HFF-Myc (cell line): ENCODE data around the gene C2CD2L.
A peak's percentile ranks its signal among the peaks of the same experiment; 100 is the strongest.

Experiments used
- DNase-seq: peaks from one replicate; pipeline ENCODE4 v3.0.0-alpha.2; 2011; ENCODE audit warnings: low read depth; ENCODE audit errors: extremely low read depth
- H3K4me3 ChIP-seq: replicated peaks from 2 replicates; pipeline ENCODE4 v1.5.1; 2011; ENCODE audit warnings: low read depth, mild to moderate bottlenecking, control low read depth, low read length
- CTCF ChIP-seq: IDR thresholded peaks from 2 replicates; pipeline ENCODE4 v1.5.1; 2012; ENCODE audit warnings: mild to moderate bottlenecking, low read depth, low read length, control low read depth; ENCODE audit errors: missing control alignments

The C2CD2L gene

GRCh38 chr11:119087747-119088241 is 19.4 kb upstream of the C2CD2L start:
- no peak for DNase-seq
- no peak overlapping the region for H3K4me3 ChIP-seq
- no peak for TF ChIP-seq CTCF

- H3K4me3 ChIP-seq: no peak overlapping the region
- no peak for DNase-seq
- TF ChIP-seq CTCF: no peak
Measured at GRCh38 chr11:119088406-119088805, 18.7 kb upstream of the C2CD2L start.

- no peak for DNase-seq
- TF ChIP-seq CTCF: no peak
- no peak overlapping the region for H3K4me3 ChIP-seq
Measured at GRCh38 chr11:119089319-119089718, 17.8 kb upstream of the C2CD2L start.

GRCh38 chr11:119091178-119091577 is 16.0 kb upstream of the C2CD2L start:
- no peak overlapping the region for H3K4me3 ChIP-seq
- no peak for DNase-seq
- TF ChIP-seq CTCF: no peak

- TF ChIP-seq CTCF: no peak
- DNase-seq: no peak
- peak overlapping the region; percentile 89 for H3K4me3 ChIP-seq
Measured at GRCh38 chr11:119091966-119092879, 14.9 kb upstream of the C2CD2L start.

DNA sequence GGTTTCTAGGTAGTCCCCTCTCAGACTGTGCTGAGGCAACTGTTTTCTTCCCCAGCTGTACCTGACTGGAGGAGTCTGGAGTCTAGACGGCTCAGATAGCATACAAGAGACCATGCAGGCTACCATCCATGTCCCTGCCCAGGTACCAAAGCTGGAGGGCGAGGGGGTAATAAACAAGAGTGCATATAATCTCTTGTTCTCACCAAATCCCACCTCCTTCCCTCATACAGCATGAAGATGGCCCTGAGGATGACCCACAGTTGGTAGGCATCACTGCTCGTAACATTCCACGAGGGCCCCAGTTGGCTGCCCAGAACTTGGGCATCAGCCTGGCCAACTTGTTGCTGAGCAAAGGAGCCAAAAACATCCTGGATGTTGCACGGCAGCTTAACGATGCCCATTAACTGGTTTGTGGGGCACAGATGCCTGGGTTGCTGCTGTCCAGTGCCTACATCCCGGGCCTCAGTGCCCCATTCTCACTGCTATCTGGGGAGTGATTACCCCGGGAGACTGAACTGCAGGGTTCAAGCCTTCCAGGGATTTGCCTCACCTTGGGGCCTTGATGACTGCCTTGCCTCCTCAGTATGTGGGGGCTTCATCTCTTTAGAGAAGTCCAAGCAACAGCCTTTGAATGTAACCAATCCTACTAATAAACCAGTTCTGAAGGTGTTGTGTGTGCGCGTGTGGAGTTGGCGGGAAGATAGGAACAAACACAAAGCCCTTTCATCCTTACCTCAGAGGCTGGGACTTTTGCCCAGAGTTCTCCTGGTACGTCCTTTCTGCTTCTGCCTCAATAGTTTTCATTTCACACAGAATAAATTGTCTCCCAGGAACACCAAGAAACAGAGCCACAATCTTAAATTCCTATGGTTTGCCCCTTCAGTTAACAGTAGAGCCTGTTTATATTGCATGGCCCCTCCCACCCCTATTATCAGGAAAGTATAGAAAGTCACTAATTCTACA is 14.0 kb upstream of the C2CD2L start:
- DNase-seq: no peak
- H3K4me3 ChIP-seq: peak overlapping the region; percentile 89
- no peak for TF ChIP-seq CTCF
